B cell (primary cell): Measurements from ENCODE around the gene CD33. TPM values are rescaled to one million over a fixed set of nuclear protein-coding genes. Genes with fewer than 3 reads are reported as not detected.

Experiments used
- ATAC-seq: fragments of 200-7000 bp; cut with Tn5 transposase; one replicate; pipeline ENCODE4 v1.10.0; 2021; ENCODE audit warnings: low read depth, mild to moderate bottlenecking, moderate number of reproducible peaks, moderate library complexity
- CTCF ChIA-PET: fragments of 350-600 bp; sonication (Branson Sonifier 250); formaldehyde crosslinking; loops from one replicate; lab custom pipeline; 2021; ENCODE audit warnings: antibody characterized with exemption, inconsistent platforms; lab: Charles Lee
- POLR2A ChIA-PET: fragments of 350-600 bp; sonication (Branson Sonifier 250); formaldehyde crosslinking; loops from one replicate; lab custom pipeline; 2021; ENCODE audit warnings: antibody characterized with exemption; lab: Charles Lee
- DNase-seq: peaks from one replicate; pipeline ENCODE4 v3.0.0; 2013
- H2AFZ ChIP-seq: 2 replicates; pipeline ENCODE4 v1.6.1; 2012; ENCODE audit warnings: mild to moderate bottlenecking, low read depth, low read length; ENCODE audit not compliant: insufficient read depth, poor library complexity, severe bottlenecking
- H3K27ac ChIP-seq, 2 donors: 1 replicate in 1 of 2; 2 replicates in 1 of 2; pipeline ENCODE4 v1.5.1; 2012 to 2013; ENCODE audit warnings: low read length in 2 of 2, mild to moderate bottlenecking in 2 of 2, moderate library complexity in 1 of 2
- H3K27me3 ChIP-seq, 4 experiments: fragments of 200-600 bp in 1 of 4; sonication (generic) in 1 of 4; replicated peaks in 1 of 4; 1 replicate in 2 of 4; 2 replicates in 2 of 4; pipeline versions ENCODE4 v1.6.1 to v1.7.0; 2013 to 2016; ENCODE audit warnings: low read length in 3 of 4, mild to moderate bottlenecking in 2 of 4, mixed read lengths in 1 of 4, moderate library complexity in 1 of 4; ENCODE audit not compliant: insufficient read depth in 4 of 4, control insufficient read depth in 3 of 4; ENCODE audit errors: control extremely low read depth in 1 of 4
- H3K36me3 ChIP-seq, 2 experiments: replicated peaks in 1 of 2; 1 replicate in 1 of 2; 2 replicates in 1 of 2; pipeline versions ENCODE4 v1.6.1 to v1.7.1; 2013; ENCODE audit warnings: low read length in 1 of 2; ENCODE audit not compliant: insufficient read depth in 2 of 2, control insufficient read depth in 1 of 2; ENCODE audit errors: control extremely low read depth in 1 of 2, extremely low read depth in 1 of 2
- H3K4me1 ChIP-seq, 2 donors: fragments of 200-600 bp in 1 of 2; sonication (generic) in 1 of 2; 1 replicate in 1 of 2; 2 replicates in 1 of 2; pipeline versions ENCODE4 v1.5.1 to v1.6.1; 2013 to 2017; ENCODE audit warnings: low read length in 2 of 2; ENCODE audit not compliant: control insufficient read depth in 2 of 2, insufficient read depth in 2 of 2
- H3K4me2 ChIP-seq: replicated peaks from 2 replicates; pipeline ENCODE3; 2012; ENCODE audit warnings: mild to moderate bottlenecking, low read depth, low read length; ENCODE audit not compliant: poor library complexity, severe bottlenecking
- H3K4me3 ChIP-seq, 5 experiments: fragments of 200-600 bp in 1 of 5; sonication (generic) in 1 of 5; 1 replicate in 3 of 5; 2 replicates in 2 of 5; pipeline versions ENCODE4 v1.5.1 to v1.7.0; 2011 to 2016; ENCODE audit warnings: low read length in 4 of 5, mild to moderate bottlenecking in 4 of 5, low read depth in 2 of 5, control low read depth in 1 of 5, moderate library complexity in 1 of 5; ENCODE audit not compliant: insufficient read depth in 1 of 5; ENCODE audit errors: control extremely low read depth in 1 of 5, extremely low read depth in 1 of 5
- H3K79me2 ChIP-seq: fragments of 200-600 bp; sonication (generic); one replicate; pipeline ENCODE4 v1.6.0; 2016; ENCODE audit warnings: low read length; ENCODE audit not compliant: control insufficient read depth, insufficient read depth
- H3K9ac ChIP-seq: fragments of 200-600 bp; sonication (generic); 2 replicates; pipeline ENCODE4 v1.6.1; 2017; ENCODE audit warnings: mild to moderate bottlenecking, low read length, moderate library complexity
- H3K9me3 ChIP-seq, 3 donors: one replicate each; pipeline versions ENCODE4 v1.6.1 to v1.7.1; 2013; ENCODE audit warnings: low read length in 2 of 3; ENCODE audit not compliant: control insufficient read depth in 2 of 3, insufficient read depth in 1 of 3; ENCODE audit errors: control extremely low read depth in 1 of 3
- H4K20me1 ChIP-seq: 2 replicates; pipeline ENCODE4 v1.6.0; 2012; ENCODE audit warnings: mild to moderate bottlenecking, low read length; ENCODE audit not compliant: insufficient read depth, control insufficient read depth, poor library complexity, severe bottlenecking
- H3K27ac Mint-ChIP-seq: one replicate; pipeline ENCODE4 v1.8.0; 2021; ENCODE audit warnings: mixed read lengths
- H3K27me3 Mint-ChIP-seq: one replicate; pipeline ENCODE4 v1.8.0; 2021; ENCODE audit warnings: mixed read lengths
- H3K4me1 Mint-ChIP-seq: one replicate; pipeline ENCODE4 v1.8.0; 2021; ENCODE audit warnings: mixed read lengths
- H3K4me3 Mint-ChIP-seq: one replicate; pipeline ENCODE4 v1.8.0; 2021; ENCODE audit warnings: mixed read lengths
- H3K9me3 Mint-ChIP-seq: one replicate; pipeline ENCODE4 v1.8.0; 2022; ENCODE audit warnings: mixed read lengths; ENCODE audit not compliant: insufficient read depth
- EZH2 ChIP-seq: IDR thresholded peaks from 2 replicates; pipeline ENCODE4 v1.6.1; 2012; ENCODE audit warnings: borderline replicate concordance, low read depth, mild to moderate bottlenecking, moderate library complexity, low read length; ENCODE audit not compliant: insufficient read depth, poor library complexity, severe bottlenecking
- WGBS: methylation state at CpG from one replicate; pipeline ENCODE4 v1.1.5; 2013; ENCODE audit warnings: missing lambda C conversion rate; ENCODE audit not compliant: insufficient coverage; 5-methylcytosine and 5-hydroxymethylcytosine counted together
- intact Hi-C: fragments of 100-400 bp; cut with micrococcal nuclease; formaldehyde crosslinking; loops from one replicate; pipeline ENCODE4 v1.10.0; 2022
- polyA plus RNA-seq: library from polyadenylated mRNA; depleted of rRNA; stranded (reverse); fragments of >200 nt; gene quantifications from 2 replicates; pipeline ENCODE4 v1.2.3, GENCODE V29; 2012
- total RNA-seq, 2 donors: library from RNA; stranded (reverse); fragments of 120-200 nt in 1 of 2; gene quantifications; 1 replicate in 1 of 2; 2 replicates in 1 of 2; pipeline versions ENCODE4 v1.2.3 to v1.2.4, GENCODE V29; 2013 to 2022
- TF ChIP-seq, protein P1 (sequence below): fragments of 200-600 bp; IDR thresholded peaks from one replicate; pipeline ENCODE4 v1.8.0; 2022; ENCODE audit warnings: antibody characterized with exemption, mild to moderate bottlenecking

Gene CD33
- total and polyA plus RNA-seq, 2 donors (not counting 1 experiment from before 2014, with no cell fraction given): 1.3 TPM; not detected in 1

DNA sequence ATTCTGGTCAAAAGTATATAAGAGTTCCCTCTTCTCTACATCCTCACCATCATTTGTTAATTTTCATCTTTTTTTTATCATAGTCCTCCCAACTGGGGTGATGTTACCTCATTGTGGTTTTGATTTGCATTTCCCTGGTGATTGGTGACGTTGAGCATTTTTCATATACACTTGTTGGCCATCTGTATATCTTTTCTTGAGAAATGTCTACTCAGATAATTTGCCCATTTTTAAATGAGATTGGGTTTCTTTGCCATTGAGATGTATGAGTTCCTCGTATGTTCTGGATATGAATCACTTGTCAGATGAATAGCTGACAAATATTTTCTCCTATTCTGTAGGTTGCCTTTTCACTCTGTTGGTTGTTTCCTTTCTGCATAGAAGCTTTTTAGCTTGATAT, 2.4 kb downstream of the CD33 start:
- intact Hi-C loops: no loop called here
- H3K27me3 ChIP-seq: peaks cover 0 to 17% (median 0%) of the 10 kb centered on the region in 4 experiments
- H3K9me3 ChIP-seq: peaks cover 0 to 12% (median 0%) of the 10 kb centered on the region in 3 donors
- Mint-ChIP-seq H3K9me3 (peaks cover 2% of the 10 kb centered on the region), H3K4me3 (no peak overlapping the region), H3K27me3 (peaks cover 54% of the 10 kb centered on the region), H3K27ac (no peak overlapping the region), H3K4me1 (no peaks in the 10 kb centered on the region)
- no peaks in the 10 kb centered on the region for H3K36me3 ChIP-seq
- H3K4me3 ChIP-seq: no peak overlapping the region
- CTCF ChIA-PET: no interaction called here
- ATAC-seq: no peak
- no peaks in the 10 kb centered on the region for H3K4me1 ChIP-seq
- H2AFZ ChIP-seq: no peak overlapping the region
- POLR2A ChIA-PET: no interaction called here
- H3K9ac ChIP-seq: no peak overlapping the region
- no peak overlapping the region for H3K4me2 ChIP-seq
- WGBS: no CpG with 5 or more reads among the region's 2 CpGs
- TF ChIP-seq, protein P1, sequence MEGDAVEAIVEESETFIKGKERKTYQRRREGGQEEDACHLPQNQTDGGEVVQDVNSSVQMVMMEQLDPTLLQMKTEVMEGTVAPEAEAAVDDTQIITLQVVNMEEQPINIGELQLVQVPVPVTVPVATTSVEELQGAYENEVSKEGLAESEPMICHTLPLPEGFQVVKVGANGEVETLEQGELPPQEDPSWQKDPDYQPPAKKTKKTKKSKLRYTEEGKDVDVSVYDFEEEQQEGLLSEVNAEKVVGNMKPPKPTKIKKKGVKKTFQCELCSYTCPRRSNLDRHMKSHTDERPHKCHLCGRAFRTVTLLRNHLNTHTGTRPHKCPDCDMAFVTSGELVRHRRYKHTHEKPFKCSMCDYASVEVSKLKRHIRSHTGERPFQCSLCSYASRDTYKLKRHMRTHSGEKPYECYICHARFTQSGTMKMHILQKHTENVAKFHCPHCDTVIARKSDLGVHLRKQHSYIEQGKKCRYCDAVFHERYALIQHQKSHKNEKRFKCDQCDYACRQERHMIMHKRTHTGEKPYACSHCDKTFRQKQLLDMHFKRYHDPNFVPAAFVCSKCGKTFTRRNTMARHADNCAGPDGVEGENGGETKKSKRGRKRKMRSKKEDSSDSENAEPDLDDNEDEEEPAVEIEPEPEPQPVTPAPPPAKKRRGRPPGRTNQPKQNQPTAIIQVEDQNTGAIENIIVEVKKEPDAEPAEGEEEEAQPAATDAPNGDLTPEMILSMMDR: no peak
- no peak for TF ChIP-seq EZH2
- H3K27ac ChIP-seq: no peak overlapping the region
- H3K79me2 ChIP-seq: no peaks in the 10 kb centered on the region
- no peaks in the 10 kb centered on the region for H4K20me1 ChIP-seq
- no peak for DNase-seq

DNA sequence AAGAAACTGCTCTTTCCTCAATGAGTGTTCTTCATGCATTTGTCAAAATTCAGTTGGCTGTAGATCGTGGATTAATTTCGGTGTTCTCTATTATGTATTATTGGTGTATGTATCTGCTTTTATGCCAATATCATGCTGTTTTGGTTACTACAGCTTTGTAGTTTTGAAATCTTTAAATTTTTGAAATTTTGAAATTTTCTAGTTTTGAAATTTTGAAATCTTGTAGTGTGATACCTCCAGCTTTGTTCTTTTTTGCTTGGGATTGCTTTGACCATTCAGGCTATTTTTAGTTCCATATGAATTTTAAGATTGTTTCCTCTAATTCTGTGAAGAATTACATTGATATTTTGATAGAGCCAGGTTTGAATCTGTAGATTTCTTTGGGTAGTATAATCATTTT, 3.1 kb downstream of the CD33 start:
- no CpG with 5 or more reads among the region's 2 CpGs for WGBS

More for the DNA sequence above, 3.1 kb downstream of the CD33 start:
- no peak overlapping the region for H3K4me3 ChIP-seq
- peaks cover 4% of the 10 kb centered on the region for H3K9me3 Mint-ChIP-seq
- DNase-seq: no peak
- no peak overlapping the region for H3K9ac ChIP-seq
- CTCF ChIA-PET: no interaction called here
- no peak overlapping the region for H3K4me3 Mint-ChIP-seq
- H2AFZ ChIP-seq: no peak overlapping the region
- H3K36me3 ChIP-seq: no peaks in the 10 kb centered on the region
- no peak overlapping the region for H3K27ac ChIP-seq
- no peaks in the 10 kb centered on the region for H3K79me2 ChIP-seq
- POLR2A ChIA-PET: no interaction called here
- no peak overlapping the region for H3K27ac Mint-ChIP-seq
- H4K20me1 ChIP-seq: no peaks in the 10 kb centered on the region
- no peaks in the 10 kb centered on the region for H3K4me1 Mint-ChIP-seq
- H3K9me3 ChIP-seq: peaks cover 0 to 15% (median 0%) of the 10 kb centered on the region in 3 donors
- peaks cover 53% of the 10 kb centered on the region for H3K27me3 Mint-ChIP-seq
- intact Hi-C loops: no loop called here
- TF ChIP-seq, protein P1: no peak
- no peak for TF ChIP-seq EZH2
- no peak overlapping the region for H3K4me2 ChIP-seq
- no peaks in the 10 kb centered on the region for H3K4me1 ChIP-seq
- H3K27me3 ChIP-seq: peaks cover 0 to 21% (median under 1%) of the 10 kb centered on the region in 4 experiments
- no peak for ATAC-seq
